Duodenal mucosa (tissue), 2 donors: ENCODE measurements around the gene CALM3.

Experiments
- H3K27ac ChIP-seq: one replicate; pipeline ENCODE4 v1.7.0; 2013; ENCODE audit warnings: low read depth, low read length
- H3K27me3 ChIP-seq, 2 donors: one replicate each; pipeline ENCODE4 v1.7.0; 2013; ENCODE audit warnings: low read length in 2 of 2, control low read depth in 1 of 2; ENCODE audit not compliant: insufficient read depth in 2 of 2, control insufficient read depth in 1 of 2
- H3K36me3 ChIP-seq, 2 donors: one replicate each; pipeline ENCODE4 v1.7.0; 2013; ENCODE audit warnings: low read length in 2 of 2, control low read depth in 1 of 2; ENCODE audit not compliant: insufficient read depth in 2 of 2, control insufficient read depth in 1 of 2
- H3K4me1 ChIP-seq, 2 donors: one replicate each; pipeline ENCODE4 v1.7.0; 2013; ENCODE audit warnings: low read length in 2 of 2, control low read depth in 1 of 2; ENCODE audit not compliant: insufficient read depth in 2 of 2, control insufficient read depth in 1 of 2
- H3K4me3 ChIP-seq, 2 donors: one replicate each; pipeline ENCODE4 v1.7.0; 2013; ENCODE audit warnings: low read length in 2 of 2, low read depth in 1 of 2
- H3K9ac ChIP-seq, 2 donors: one replicate each; pipeline ENCODE4 v1.7.0; 2013; ENCODE audit warnings: low read length in 2 of 2, low read depth in 1 of 2
- H3K9me3 ChIP-seq, 2 donors: one replicate each; pipeline ENCODE4 v1.7.0; 2013; ENCODE audit warnings: low read length in 2 of 2, control low read depth in 1 of 2; ENCODE audit not compliant: control insufficient read depth in 1 of 2

CALM3 gene

GRCh38 chr19:46648961-46649960 lies 48.1 kb downstream of the CALM3 start:
- Histone ChIP-seq H3K36me3 (no peaks in the 10 kb centered on the region), H3K4me3 (no peak overlapping the region), H3K27me3 (peaks cover 15 to 24% of the 10 kb centered on the region in 2 donors), H3K4me1 (no peaks in the 10 kb centered on the region), H3K27ac (no peak overlapping the region), H3K9me3 (no peaks in the 10 kb centered on the region), H3K9ac (no peak overlapping the region)

GRCh38 chr19:46650445-46650844 lies 49.3 kb downstream of the CALM3 start:
- H3K4me3 ChIP-seq, result no peak overlapping the region
- no peaks in the 10 kb centered on the region for H3K36me3 ChIP-seq
- H3K9me3 ChIP-seq, result no peaks in the 10 kb centered on the region
- H3K9ac ChIP-seq, result no peak overlapping the region
- H3K27ac ChIP-seq, result no peak overlapping the region
- H3K4me1 ChIP-seq, result no peaks in the 10 kb centered on the region
- H3K27me3 ChIP-seq, result peaks cover 15 to 24% of the 10 kb centered on the region in 2 donors

DNA sequence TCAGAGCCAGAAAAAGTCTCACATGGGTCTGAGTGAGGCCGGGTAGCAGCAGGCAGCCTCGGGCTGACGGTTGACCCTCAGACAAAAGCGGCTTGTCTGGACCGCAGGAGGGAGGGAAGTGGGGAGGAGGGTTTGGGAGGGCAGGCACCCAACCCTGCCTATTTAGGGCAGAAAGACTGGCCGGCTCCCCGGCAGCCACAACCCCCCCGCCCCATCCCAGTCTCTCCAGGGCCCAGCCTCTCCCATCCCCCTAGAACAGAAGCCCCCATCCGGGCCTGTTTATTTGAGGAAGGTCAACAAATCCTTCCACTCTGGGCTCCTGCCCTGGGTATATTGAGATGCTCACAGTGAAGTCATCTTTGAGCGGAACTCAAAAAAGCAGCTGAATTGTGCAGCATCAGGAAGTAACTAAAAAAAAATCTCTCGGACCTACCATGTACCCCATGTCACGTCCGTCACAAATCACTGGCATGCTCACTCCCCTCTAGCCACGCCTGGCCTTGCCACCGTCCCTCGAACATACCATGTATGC lies 53.6 kb downstream of the CALM3 start:
- peaks cover 17 to 22% of the 10 kb centered on the region in 2 donors for H3K27me3 ChIP-seq
- no peak overlapping the region for H3K4me3 ChIP-seq
- H3K9me3 ChIP-seq, result no peaks in the 10 kb centered on the region
- H3K4me1 ChIP-seq, result peaks cover 3 to 5% of the 10 kb centered on the region in 2 donors
- peak overlapping the region; percentile 20 for H3K27ac ChIP-seq
- no peaks in the 10 kb centered on the region for H3K36me3 ChIP-seq
- no peak overlapping the region for H3K9ac ChIP-seq

- H3K9ac ChIP-seq, result no peak overlapping the region
- no peak overlapping the region for H3K27ac ChIP-seq
- H3K9me3 ChIP-seq, result no peaks in the 10 kb centered on the region
Measured at GRCh38 chr19:46656541-46656940, 55.4 kb downstream of the CALM3 start.

DNA sequence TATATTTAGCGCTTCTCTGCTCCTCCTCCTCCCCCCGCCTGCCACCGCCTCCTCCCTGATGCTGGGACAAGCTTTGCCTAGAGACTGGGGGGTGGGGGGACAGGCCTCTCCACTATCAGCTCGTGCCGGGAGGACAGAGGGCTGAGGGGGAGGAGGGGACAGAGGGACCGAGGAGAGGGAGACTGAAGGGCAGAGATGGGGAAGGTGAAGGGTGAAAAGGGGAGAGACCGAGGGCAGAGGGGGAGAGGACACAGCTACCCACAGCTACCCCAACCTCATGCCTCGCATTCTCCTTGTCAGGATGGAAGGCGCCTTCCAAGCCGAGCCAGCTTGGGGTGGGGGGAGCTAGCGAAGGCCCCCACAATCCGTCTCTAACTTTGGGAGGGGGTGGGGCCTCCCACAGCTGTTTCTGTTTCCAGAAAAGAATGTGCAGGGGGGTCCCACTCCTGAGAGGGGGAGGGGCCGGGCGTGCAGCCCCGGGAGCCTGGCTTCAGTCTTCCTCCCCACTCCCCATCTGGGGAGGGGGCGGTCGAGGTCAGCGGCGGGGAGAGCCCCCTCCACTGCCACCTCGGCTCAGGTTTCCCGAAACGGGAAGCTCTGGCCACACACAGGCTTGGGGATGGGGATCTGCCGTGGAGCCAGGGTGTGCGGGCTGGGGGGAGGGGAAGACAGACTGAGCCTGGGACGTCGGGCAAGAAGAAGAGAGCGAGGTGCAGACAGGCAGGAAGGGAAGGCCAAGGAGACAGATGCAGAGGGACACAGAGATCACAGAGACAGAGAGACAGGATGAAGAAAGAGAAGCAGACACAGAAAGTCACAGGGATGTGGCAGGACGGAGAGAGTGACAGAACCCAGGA lies 58.2 kb downstream of the CALM3 start:
- no peaks in the 10 kb centered on the region for H3K36me3 ChIP-seq
- no peaks in the 10 kb centered on the region for H3K9me3 ChIP-seq
- no peak overlapping the region for H3K27ac ChIP-seq
- H3K4me1 ChIP-seq, result peaks cover 10 to 21% of the 10 kb centered on the region in 2 donors
- H3K9ac ChIP-seq, result peak overlapping the region in 1 of 2 donors; percentile 18
- H3K27me3 ChIP-seq, result peaks cover 17 to 32% of the 10 kb centered on the region in 2 donors
- peak overlapping the region; percentile 23 to 61 for H3K4me3 ChIP-seq

More at GRCh38 chr19:46656541-46656940, 55.4 kb downstream of the CALM3 start:
- Histone ChIP-seq H3K36me3 (no peaks in the 10 kb centered on the region), H3K27me3 (peaks cover 17 to 31% of the 10 kb centered on the region in 2 donors), H3K4me1 (peaks cover 10 to 18% of the 10 kb centered on the region in 2 donors), H3K4me3 (no peak overlapping the region)

DNA sequence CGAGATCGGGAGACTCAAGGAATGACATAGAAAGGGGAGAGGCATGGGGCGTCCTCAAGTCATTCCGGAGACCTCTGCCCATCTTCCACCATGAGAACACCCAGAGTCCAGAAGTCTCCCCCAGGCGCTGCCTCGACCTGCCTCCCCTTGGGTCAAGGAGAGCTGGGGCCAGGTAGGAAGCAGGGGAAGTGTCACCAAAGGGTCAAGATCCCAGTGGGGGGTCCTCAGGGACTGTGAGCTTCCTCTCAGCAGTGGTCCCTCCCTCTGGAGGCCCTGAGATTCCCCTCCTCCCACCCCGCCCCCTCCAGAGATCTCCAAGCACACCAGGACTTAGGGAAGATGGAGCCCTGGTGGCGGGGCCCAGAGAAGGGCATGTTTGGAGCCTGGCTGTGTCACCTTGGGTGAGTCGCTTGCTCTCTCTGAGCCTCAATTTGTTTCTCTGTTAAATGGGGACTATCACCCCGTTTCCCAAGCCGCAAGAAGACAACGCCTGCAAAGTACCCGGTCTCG lies 58.9 kb downstream of the CALM3 start:
- Histone ChIP-seq H3K9me3 (no peaks in the 10 kb centered on the region), H3K9ac (peak overlapping the region; percentile 0 to 18), H3K4me3 (peak overlapping the region; percentile 23 to 61), H3K36me3 (no peaks in the 10 kb centered on the region), H3K27me3 (peaks cover 17 to 34% of the 10 kb centered on the region in 2 donors), H3K27ac (no peak overlapping the region), H3K4me1 (peaks cover 10 to 21% of the 10 kb centered on the region in 2 donors)
